Suprapubic skin (tissue), 4 donors: ENCODE data around the gene SPRYD3.

Experiments used
- POLR2A ChIP-seq, 2 donors: fragments of 450-650 bp; IDR thresholded peaks; one replicate each; pipeline ENCODE4 v1.6.1; 2017; ENCODE audit warnings: antibody characterized with exemption in 2 of 2, mild to moderate bottlenecking in 2 of 2, moderate library complexity in 2 of 2
- POLR2AphosphoS5 ChIP-seq, 3 donors: sonication (generic); formaldehyde crosslinking; IDR thresholded peaks; one replicate each; pipeline ENCODE4 v1.6.1; 2017; ENCODE audit warnings: antibody characterized with exemption in 3 of 3

DNA sequence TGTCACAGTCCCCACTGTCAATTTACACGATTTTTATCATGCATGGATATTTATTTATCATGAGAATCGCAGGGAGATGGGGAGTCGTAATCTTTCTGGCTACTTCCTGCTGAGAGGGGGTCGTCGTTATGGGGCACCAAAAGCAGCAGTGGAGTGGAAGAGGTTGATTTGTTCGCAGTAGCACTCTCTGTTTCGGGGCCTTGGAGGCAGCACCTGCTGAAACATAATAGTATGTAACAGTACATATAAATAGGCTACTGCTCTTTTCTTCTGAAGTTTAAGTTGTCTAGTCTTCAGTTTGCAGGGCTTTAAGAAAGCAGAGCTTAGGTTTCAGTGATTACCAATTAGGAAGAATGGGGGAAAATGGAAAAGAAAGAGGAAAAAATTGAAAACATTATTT is 27.9 kb upstream of the SPRYD3 start:
- no peak for TF ChIP-seq POLR2A (IDR thresholded peaks at IDR 0.05)
- no peak for TF ChIP-seq POLR2AphosphoS5 (IDR thresholded peaks at IDR 0.05)
